Colonic mucosa (tissue), 4 donors: ENCODE results near the gene SUGCT. TPM values are rescaled to one million over a fixed set of nuclear protein-coding genes. Genes with fewer than 3 reads are reported as not detected.
"Not testable (repeated sequence)": the region's sequence is repeated elsewhere in the genome, so short reads cannot be mapped to it uniquely, and the experiment has no call there.

Source experiments
- DNase-seq: peaks from one replicate; pipeline ENCODE4 v3.0.0-alpha.2; 2020
- H3K27ac ChIP-seq: fragments of 200-600 bp; one replicate; pipeline ENCODE4 v1.8.0; 2021
- H3K27me3 ChIP-seq: fragments of 200-600 bp; one replicate; pipeline ENCODE4 v1.8.0; 2021
- H3K36me3 ChIP-seq: fragments of 200-600 bp; one replicate; pipeline ENCODE4 v1.8.0; 2021
- H3K4me1 ChIP-seq: fragments of 200-600 bp; one replicate; pipeline ENCODE4 v1.8.0; 2021; ENCODE audit warnings: mild to moderate bottlenecking
- H3K4me3 ChIP-seq: fragments of 200-600 bp; one replicate; pipeline ENCODE4 v1.8.0; 2021
- H3K9ac ChIP-seq, 2 donors: one replicate each; pipeline ENCODE4 v1.7.0; 2013; ENCODE audit warnings: control low read depth in 2 of 2, low read depth in 2 of 2, low read length in 2 of 2
- H3K9me3 ChIP-seq: fragments of 200-600 bp; one replicate; pipeline ENCODE4 v1.8.0; 2021
- intact Hi-C: fragments of 100-400 bp; cut with DNase I; formaldehyde crosslinking; loops from one replicate; pipeline ENCODE4 v1.14.1; 2022
- total RNA-seq, 2 donors: library from RNA; stranded (reverse); fragmentation: NEBNext Ultra II Directional in 1 of 2; extraction: Animal tissue kit (Norgen Biotek cat#: 25700) in 1 of 2; gene quantifications; one replicate each; pipeline ENCODE4 v1.2.1, GENCODE V29; 2021
- TF ChIP-seq, protein P1 (sequence below): fragments of 200-600 bp; IDR thresholded peaks from one replicate; pipeline ENCODE4 v1.8.0; 2022; ENCODE audit warnings: antibody characterized with exemption, mild to moderate bottlenecking
- donor health status: healthy.
- donor health status: DM: no; HTN: no; CAD: no.
- donor health status: DM: no; HTN: no; CAD: no.

Gene SUGCT
- total RNA-seq, 2 donors from 2014 or later, result 3.6 to 15.1 TPM

DNA sequence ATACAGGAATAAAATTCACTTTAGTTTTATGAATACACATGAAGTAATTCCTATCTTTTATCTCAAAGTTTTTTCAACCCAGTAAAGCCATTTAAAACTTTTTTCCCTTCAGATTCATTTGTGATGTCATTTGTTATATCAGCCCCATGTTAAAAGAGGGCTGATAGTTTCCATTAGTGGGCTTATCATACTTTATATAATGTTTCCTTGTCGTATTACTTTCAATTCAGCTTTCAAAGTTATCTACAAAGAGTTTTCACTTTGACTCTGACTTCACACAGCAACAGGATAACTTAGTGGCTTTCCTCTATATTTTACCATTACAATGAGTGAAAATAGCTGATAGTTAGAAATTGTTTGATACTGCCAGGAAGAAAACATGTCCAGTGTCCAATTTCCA, 484.8 kb downstream of the SUGCT start:
- DNase-seq, result no peak
- H3K4me3 ChIP-seq, result no peak overlapping the region
- no peaks in the 10 kb centered on the region for H3K4me1 ChIP-seq
- H3K9ac ChIP-seq, result no peak overlapping the region
- no peak overlapping the region for H3K27ac ChIP-seq
- H3K36me3 ChIP-seq, result no peaks in the 10 kb centered on the region
- H3K27me3 ChIP-seq, result no peaks in the 10 kb centered on the region
- H3K9me3 ChIP-seq, result no peaks in the 10 kb centered on the region
- intact Hi-C loops, result no loop called here
- TF ChIP-seq, protein P1, sequence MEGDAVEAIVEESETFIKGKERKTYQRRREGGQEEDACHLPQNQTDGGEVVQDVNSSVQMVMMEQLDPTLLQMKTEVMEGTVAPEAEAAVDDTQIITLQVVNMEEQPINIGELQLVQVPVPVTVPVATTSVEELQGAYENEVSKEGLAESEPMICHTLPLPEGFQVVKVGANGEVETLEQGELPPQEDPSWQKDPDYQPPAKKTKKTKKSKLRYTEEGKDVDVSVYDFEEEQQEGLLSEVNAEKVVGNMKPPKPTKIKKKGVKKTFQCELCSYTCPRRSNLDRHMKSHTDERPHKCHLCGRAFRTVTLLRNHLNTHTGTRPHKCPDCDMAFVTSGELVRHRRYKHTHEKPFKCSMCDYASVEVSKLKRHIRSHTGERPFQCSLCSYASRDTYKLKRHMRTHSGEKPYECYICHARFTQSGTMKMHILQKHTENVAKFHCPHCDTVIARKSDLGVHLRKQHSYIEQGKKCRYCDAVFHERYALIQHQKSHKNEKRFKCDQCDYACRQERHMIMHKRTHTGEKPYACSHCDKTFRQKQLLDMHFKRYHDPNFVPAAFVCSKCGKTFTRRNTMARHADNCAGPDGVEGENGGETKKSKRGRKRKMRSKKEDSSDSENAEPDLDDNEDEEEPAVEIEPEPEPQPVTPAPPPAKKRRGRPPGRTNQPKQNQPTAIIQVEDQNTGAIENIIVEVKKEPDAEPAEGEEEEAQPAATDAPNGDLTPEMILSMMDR, result no peak

DNA sequence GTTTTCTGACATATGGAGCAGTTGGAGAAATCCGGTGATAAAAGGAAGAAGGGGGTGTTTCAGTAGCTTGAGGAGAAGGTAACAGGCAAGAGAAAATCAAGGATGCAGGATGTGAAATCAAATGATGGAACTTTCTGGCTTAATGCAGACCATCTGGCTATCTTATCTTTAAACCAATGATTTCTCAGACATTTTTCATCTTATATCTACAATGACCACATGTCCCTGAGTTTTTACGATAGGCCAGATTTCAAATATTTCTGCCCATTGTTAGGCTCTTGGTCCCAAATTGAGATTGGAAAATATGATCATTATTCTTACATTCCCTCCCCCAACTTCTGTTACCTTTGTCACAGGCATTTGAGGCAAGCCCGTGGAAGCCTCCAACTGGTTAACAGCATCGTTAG, 486.8 kb downstream of the SUGCT start:
- DNase-seq, result no peak
- no peaks in the 10 kb centered on the region for H3K4me1 ChIP-seq
- TF ChIP-seq, protein P1, result no peak
- no peaks in the 10 kb centered on the region for H3K36me3 ChIP-seq
- no peaks in the 10 kb centered on the region for H3K27me3 ChIP-seq
- H3K9me3 ChIP-seq, result no peaks in the 10 kb centered on the region
- H3K4me3 ChIP-seq, result no peak overlapping the region
- intact Hi-C loops, result no loop called here
- H3K27ac ChIP-seq, result no peak overlapping the region
- no peak overlapping the region for H3K9ac ChIP-seq

DNA sequence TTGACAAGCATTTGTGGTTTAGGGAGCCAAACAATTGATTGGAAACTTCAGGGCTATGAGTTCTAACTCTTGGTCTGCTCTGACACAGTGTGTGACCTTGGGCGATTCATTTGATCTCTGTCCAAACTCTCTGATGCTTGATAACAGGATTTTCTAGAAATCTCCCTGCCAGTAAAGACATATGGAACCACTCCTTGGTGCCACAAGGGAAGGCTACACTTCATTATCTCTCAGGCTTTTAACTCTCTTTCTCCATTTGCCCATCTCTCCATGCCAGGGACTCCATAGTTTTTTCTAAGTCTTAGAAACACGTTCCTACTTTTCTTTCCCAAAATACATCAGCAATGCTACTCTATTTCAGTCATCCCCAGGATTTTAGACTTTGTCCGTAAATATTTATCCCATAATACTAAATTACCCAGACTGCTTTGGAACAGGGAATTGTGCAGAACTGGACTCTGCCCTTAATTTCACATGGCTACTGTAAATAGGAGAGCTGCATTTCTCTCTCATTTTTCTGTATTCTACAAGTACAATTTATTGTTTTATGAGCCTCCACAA, 488.2 kb downstream of the SUGCT start:
- intact Hi-C loops, result no loop called here
- TF ChIP-seq, protein P1, result no peak
- Histone ChIP-seq H3K27ac (no peak overlapping the region), H3K36me3 (no peaks in the 10 kb centered on the region), H3K4me1 (no peaks in the 10 kb centered on the region), H3K4me3 (no peak overlapping the region), H3K9ac (no peak overlapping the region), H3K9me3 (no peaks in the 10 kb centered on the region), H3K27me3 (no peaks in the 10 kb centered on the region)
- DNase-seq, result no peak

DNA sequence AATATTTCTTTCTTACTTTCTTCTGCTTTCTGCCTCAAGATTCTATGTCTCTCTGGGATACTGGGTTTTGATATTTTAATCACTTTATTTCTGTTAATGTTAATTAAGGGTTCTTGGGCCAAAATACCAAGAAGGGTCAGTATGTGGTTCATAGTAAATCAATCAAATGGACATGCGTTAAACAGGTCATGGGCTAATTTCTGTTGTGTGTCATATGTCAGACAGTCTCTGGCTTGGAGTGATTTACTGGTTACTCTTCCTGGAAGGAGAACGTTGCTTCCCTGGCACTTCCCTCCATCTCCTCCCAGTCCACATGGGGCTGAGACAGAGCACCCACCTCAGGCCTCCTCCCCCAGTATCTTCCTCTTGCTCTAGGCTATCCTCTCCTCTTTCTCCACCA, 489.1 kb downstream of the SUGCT start:
- Histone ChIP-seq H3K36me3 (no peaks in the 10 kb centered on the region), H3K27me3 (no peaks in the 10 kb centered on the region), H3K9me3 (no peaks in the 10 kb centered on the region), H3K4me1 (no peaks in the 10 kb centered on the region), H3K4me3 (no peak overlapping the region), H3K9ac (no peak overlapping the region), H3K27ac (no peak overlapping the region)
- TF ChIP-seq, protein P1, result no peak
- intact Hi-C loops, result no loop called here
- DNase-seq, result no peak

DNA sequence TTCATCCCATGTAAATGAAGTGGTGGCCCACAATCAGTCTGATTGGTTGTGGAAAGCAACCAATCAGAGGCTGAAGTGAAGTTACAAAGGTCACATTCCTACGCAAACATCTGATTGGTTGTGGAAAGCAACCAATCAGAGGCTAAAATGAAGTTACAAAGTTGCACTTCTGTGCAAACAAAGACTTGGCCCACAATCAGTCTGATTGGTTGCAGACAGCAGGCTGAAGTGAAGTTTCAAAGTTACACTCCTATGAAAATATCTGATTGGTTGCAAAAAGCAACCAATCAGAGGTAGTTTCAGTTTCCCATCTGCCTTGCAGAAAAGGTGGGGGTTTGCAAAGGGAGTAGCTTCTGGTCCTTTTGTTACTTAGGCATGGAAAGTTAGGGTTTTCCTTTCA, 492.6 kb downstream of the SUGCT start:
- H3K9ac ChIP-seq, DNase-seq, H3K27me3 ChIP-seq, H3K27ac ChIP-seq, H3K9me3 ChIP-seq, intact Hi-C loops, H3K4me1 ChIP-seq, H3K4me3 ChIP-seq, H3K36me3 ChIP-seq: not testable (repeated sequence)

DNA sequence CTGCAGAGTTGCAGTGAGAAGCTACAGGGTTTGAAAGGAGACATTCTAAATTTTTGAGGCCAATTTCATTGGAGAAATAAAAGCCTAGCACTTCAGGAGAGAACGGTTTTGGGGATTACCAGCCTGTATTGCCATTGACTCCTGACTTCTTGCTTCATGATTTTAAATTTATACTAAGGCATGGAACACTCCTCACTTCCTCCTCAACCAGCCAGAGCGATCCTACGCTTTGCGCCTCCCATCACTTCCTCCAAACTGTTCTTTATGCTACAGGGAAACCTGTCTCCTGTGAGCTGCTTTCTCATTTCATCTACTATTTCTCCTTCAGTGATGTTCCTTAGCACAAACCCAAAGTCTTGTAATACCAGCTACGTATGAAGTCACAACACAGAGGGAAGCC, 495.1 kb downstream of the SUGCT start:
- no peak for DNase-seq
- no peaks in the 10 kb centered on the region for H3K9me3 ChIP-seq
- TF ChIP-seq, protein P1, result no peak

More for the DNA sequence above, 495.1 kb downstream of the SUGCT start:
- H3K9ac ChIP-seq, result no peak overlapping the region
- H3K36me3 ChIP-seq, result no peaks in the 10 kb centered on the region
- H3K4me3 ChIP-seq, result no peak overlapping the region
- H3K27ac ChIP-seq, result no peak overlapping the region
- no peaks in the 10 kb centered on the region for H3K4me1 ChIP-seq
- intact Hi-C loops, result loop anchor here (10.0 kb wide), 1 partner anchor 125 kb away; no protein-coding TSS in a partner anchor
- no peaks in the 10 kb centered on the region for H3K27me3 ChIP-seq
